NCI-H774 (cell line): ENCODE measurements around the gene SAMD8.
"Not testable (repeated sequence)": the region's sequence is repeated elsewhere in the genome, so short reads cannot be mapped to it uniquely, and the experiment has no call there.

Source experiments
- DNase-seq: peaks from one replicate; lab custom pipeline; 2025; lab: John Stamatoyannopoulos, UW

SAMD8 gene

GRCh38 chr10:75195035-75195763 is 83.7 kb downstream of the SAMD8 start:
- no peak for DNase-seq

- DNase-seq = no peak
Observed at GRCh38 chr10:75197066-75197465, 85.6 kb downstream of the SAMD8 start.

GRCh38 chr10:75197906-75198305 is 86.5 kb downstream of the SAMD8 start:
- DNase-seq = no peak

GRCh38 chr10:75199949-75200348 is 88.5 kb downstream of the SAMD8 start:
- DNase-seq = not testable (repeated sequence)

- no peak for DNase-seq
Observed at GRCh38 chr10:75201793-75202307, 90.4 kb downstream of the SAMD8 start.

- no peak for DNase-seq
Observed at GRCh38 chr10:75202321-75203045, 91.0 kb downstream of the SAMD8 start.

GRCh38 chr10:75203046-75203620 is 91.7 kb downstream of the SAMD8 start:
- DNase-seq = not testable (repeated sequence)

- DNase-seq = no peak
Observed at GRCh38 chr10:75203724-75204123, 92.3 kb downstream of the SAMD8 start.

- no peak for DNase-seq
Observed at GRCh38 chr10:75205908-75206307, 94.5 kb downstream of the SAMD8 start.

- not testable (repeated sequence) for DNase-seq
Observed at GRCh38 chr10:75206638-75207037, 95.2 kb downstream of the SAMD8 start.

- no peak for DNase-seq
Observed at GRCh38 chr10:75207079-75207856, 95.8 kb downstream of the SAMD8 start.

- no peak for DNase-seq
Observed at GRCh38 chr10:75207857-75208144, 96.3 kb downstream of the SAMD8 start.

GRCh38 chr10:75208181-75208580 is 96.7 kb downstream of the SAMD8 start:
- DNase-seq = no peak

GRCh38 chr10:75209086-75209920 is 97.8 kb downstream of the SAMD8 start:
- DNase-seq = no peak

GRCh38 chr10:75209921-75210281 is 98.4 kb downstream of the SAMD8 start:
- DNase-seq = peak; percentile 54

GRCh38 chr10:75210282-75211006 is 99.0 kb downstream of the SAMD8 start, which contains the start of gene VDAC2:
Gene VDAC2, plus strand, starts transcription at chr10:75210796. Its CDS starts 363 bp downstream, at chr10:75211159.
- peak; percentile 84 for DNase-seq

GRCh38 chr10:75211007-75211691 is 99.7 kb downstream of the SAMD8 start:
- DNase-seq = no peak

GRCh38 chr10:75212343-75212742 is 100.9 kb downstream of the SAMD8 start:
- DNase-seq = no peak

- no peak for DNase-seq
Observed at GRCh38 chr10:75220274-75220673, 108.8 kb downstream of the SAMD8 start.

- not testable (repeated sequence) for DNase-seq
Observed at GRCh38 chr10:75221492-75221891, 110.0 kb downstream of the SAMD8 start.
